ENCODE data around the gene MRPL52. TPM values are rescaled to one million over a fixed set of nuclear protein-coding genes. Genes with fewer than 3 reads are reported as not detected.
"Not testable (repeated sequence)": the region's sequence is repeated elsewhere in the genome, so short reads cannot be mapped to it uniquely, and the experiment has no call there.

Gene MRPL52
- total RNA-seq, 1 experiment from 2014 or later, result 71.3 TPM

DNA sequence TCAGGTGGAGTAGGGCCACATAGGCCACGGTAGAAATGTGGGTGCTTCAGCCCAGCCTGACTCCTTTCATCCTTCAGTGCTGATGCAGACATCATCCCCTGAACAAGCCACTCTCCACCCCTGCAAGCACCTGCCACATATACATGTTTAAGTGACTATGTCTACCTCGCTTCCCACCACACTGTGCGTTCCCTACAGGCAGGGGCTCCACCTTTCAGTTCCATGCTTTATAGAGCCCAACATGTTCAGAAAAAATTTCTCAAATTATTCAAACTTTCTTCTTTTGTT is 26.1 kb upstream of the MRPL52 start:
- no peak overlapping the region for H3K4me2 ChIP-seq (ENCODE audit: low read depth, low read length, poor library complexity, severe bottlenecking)
- no peak overlapping the region for H2AFZ ChIP-seq (ENCODE audit: low read length)
- H3K36me3 ChIP-seq (ENCODE audit: insufficient read depth, low read length), result no peaks in the 10 kb centered on the region
- H3K9me3 ChIP-seq (ENCODE audit: low read length), result no peaks in the 10 kb centered on the region
- no peak overlapping the region for H3K27ac ChIP-seq (ENCODE audit: low read length)
- H4K20me1 ChIP-seq (ENCODE audit: insufficient read depth, low read depth, low read length), result no peaks in the 10 kb centered on the region
- H3K79me2 ChIP-seq (ENCODE audit: low read length), result no peaks in the 10 kb centered on the region
- no peak overlapping the region for H3K9ac ChIP-seq (ENCODE audit: low read length)
- H3K9me2 ChIP-seq (replicated peaks; ENCODE audit: insufficient read depth, low read length), result no peaks in the 10 kb centered on the region
- H3K27me3 ChIP-seq (ENCODE audit: low read length), result no peaks in the 10 kb centered on the region
- no peak for DNase-seq
- peaks cover 21% of the 10 kb centered on the region for H3K4me1 ChIP-seq (ENCODE audit: low read length)
- H3K4me3 ChIP-seq (ENCODE audit: low read length), result no peak overlapping the region

- H3K9ac ChIP-seq (ENCODE audit: low read length); H3K36me3 ChIP-seq (ENCODE audit: insufficient read depth, low read length); H3K79me2 ChIP-seq (ENCODE audit: low read length); H3K27ac ChIP-seq (ENCODE audit: low read length); H3K27me3 ChIP-seq (ENCODE audit: low read length); H2AFZ ChIP-seq (ENCODE audit: low read length); H4K20me1 ChIP-seq (ENCODE audit: insufficient read depth, low read depth, low read length); H3K4me2 ChIP-seq (ENCODE audit: low read depth, low read length, poor library complexity, severe bottlenecking); DNase-seq; H3K4me3 ChIP-seq (ENCODE audit: low read length); H3K9me3 ChIP-seq (ENCODE audit: low read length); H3K9me2 ChIP-seq (replicated peaks; ENCODE audit: insufficient read depth, low read length): not testable (repeated sequence)
- H3K4me1 ChIP-seq (ENCODE audit: low read length), result peaks cover 21% of the 10 kb centered on the region
Measured at GRCh38 chr14:22805235-22805634, 24.5 kb upstream of the MRPL52 start.

GRCh38 chr14:22807432-22808087 is 22.1 kb upstream of the MRPL52 start:
- Histone ChIP-seq H3K79me2 (ENCODE audit: low read length) (no peaks in the 10 kb centered on the region), H3K4me3 (ENCODE audit: low read length) (no peak overlapping the region), H3K36me3 (ENCODE audit: insufficient read depth, low read length) (no peaks in the 10 kb centered on the region), H3K9me3 (ENCODE audit: low read length) (no peaks in the 10 kb centered on the region), H3K27ac (ENCODE audit: low read length) (no peak overlapping the region), H2AFZ (ENCODE audit: low read length) (no peak overlapping the region), H3K9me2 (replicated peaks; ENCODE audit: insufficient read depth, low read length) (no peaks in the 10 kb centered on the region), H4K20me1 (ENCODE audit: insufficient read depth, low read depth, low read length) (no peaks in the 10 kb centered on the region), H3K4me2 (ENCODE audit: low read depth, low read length, poor library complexity, severe bottlenecking) (no peak overlapping the region), H3K4me1 (ENCODE audit: low read length) (peaks cover 30% of the 10 kb centered on the region), H3K27me3 (ENCODE audit: low read length) (no peaks in the 10 kb centered on the region), H3K9ac (ENCODE audit: low read length) (no peak overlapping the region)
- no peak for DNase-seq

GRCh38 chr14:22808388-22809209 is 21.1 kb upstream of the MRPL52 start:
- no peak overlapping the region for H3K9ac ChIP-seq (ENCODE audit: low read length)
- no peak for DNase-seq
- no peaks in the 10 kb centered on the region for H3K9me2 ChIP-seq (replicated peaks; ENCODE audit: insufficient read depth, low read length)
- no peak overlapping the region for H3K27ac ChIP-seq (ENCODE audit: low read length)
- H3K27me3 ChIP-seq (ENCODE audit: low read length), result no peaks in the 10 kb centered on the region
- no peaks in the 10 kb centered on the region for H3K79me2 ChIP-seq (ENCODE audit: low read length)
- H3K36me3 ChIP-seq (ENCODE audit: insufficient read depth, low read length), result no peaks in the 10 kb centered on the region
- no peaks in the 10 kb centered on the region for H3K9me3 ChIP-seq (ENCODE audit: low read length)
- H4K20me1 ChIP-seq (ENCODE audit: insufficient read depth, low read depth, low read length), result no peaks in the 10 kb centered on the region
- H2AFZ ChIP-seq (ENCODE audit: low read length), result no peak overlapping the region
- no peak overlapping the region for H3K4me3 ChIP-seq (ENCODE audit: low read length)
- H3K4me1 ChIP-seq (ENCODE audit: low read length), result peaks cover 22% of the 10 kb centered on the region
- no peak overlapping the region for H3K4me2 ChIP-seq (ENCODE audit: low read depth, low read length, poor library complexity, severe bottlenecking)

- no peaks in the 10 kb centered on the region for H4K20me1 ChIP-seq (ENCODE audit: insufficient read depth, low read depth, low read length)
- no peaks in the 10 kb centered on the region for H3K79me2 ChIP-seq (ENCODE audit: low read length)
- H3K9me3 ChIP-seq (ENCODE audit: low read length), result no peaks in the 10 kb centered on the region
- no peaks in the 10 kb centered on the region for H3K36me3 ChIP-seq (ENCODE audit: insufficient read depth, low read length)
- no peak overlapping the region for H3K4me3 ChIP-seq (ENCODE audit: low read length)
- H3K4me2 ChIP-seq (ENCODE audit: low read depth, low read length, poor library complexity, severe bottlenecking), result no peak overlapping the region
- no peak overlapping the region for H3K27ac ChIP-seq (ENCODE audit: low read length)
- H3K9ac ChIP-seq (ENCODE audit: low read length), result no peak overlapping the region
- H2AFZ ChIP-seq (ENCODE audit: low read length), result no peak overlapping the region
- no peak for DNase-seq
- peaks cover 16% of the 10 kb centered on the region for H3K4me1 ChIP-seq (ENCODE audit: low read length)
- no peaks in the 10 kb centered on the region for H3K27me3 ChIP-seq (ENCODE audit: low read length)
- no peaks in the 10 kb centered on the region for H3K9me2 ChIP-seq (replicated peaks; ENCODE audit: insufficient read depth, low read length)
Measured at GRCh38 chr14:22811722-22812121, 18.0 kb upstream of the MRPL52 start.

DNA sequence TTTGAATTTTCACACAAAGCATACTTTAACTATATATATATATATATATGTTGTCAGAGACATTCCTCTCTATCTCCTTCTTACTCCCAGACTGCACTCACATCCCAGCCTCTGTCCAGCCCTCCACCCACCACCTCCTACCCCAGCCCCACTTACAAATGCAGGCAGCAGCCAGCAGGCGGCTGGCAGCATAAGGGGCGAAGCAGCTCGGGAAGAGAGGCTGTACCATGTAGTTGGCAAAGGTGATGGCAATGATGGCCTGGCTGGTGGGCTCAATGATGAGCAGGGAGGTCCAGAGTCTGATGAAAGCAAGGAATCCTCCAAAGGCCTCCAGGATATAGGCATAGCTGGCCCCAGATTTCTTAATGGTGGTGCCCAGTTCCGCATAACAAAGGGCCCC is 16.9 kb upstream of the MRPL52 start:
- Histone ChIP-seq H3K79me2 (ENCODE audit: low read length) (no peaks in the 10 kb centered on the region), H3K9ac (ENCODE audit: low read length) (no peak overlapping the region), H3K27ac (ENCODE audit: low read length) (no peak overlapping the region), H2AFZ (ENCODE audit: low read length) (no peak overlapping the region), H3K27me3 (ENCODE audit: low read length) (no peaks in the 10 kb centered on the region), H3K9me3 (ENCODE audit: low read length) (no peaks in the 10 kb centered on the region), H3K4me1 (ENCODE audit: low read length) (peaks cover 16% of the 10 kb centered on the region), H3K4me3 (ENCODE audit: low read length) (no peak overlapping the region), H3K36me3 (ENCODE audit: insufficient read depth, low read length) (no peaks in the 10 kb centered on the region), H3K4me2 (ENCODE audit: low read depth, low read length, poor library complexity, severe bottlenecking) (no peak overlapping the region), H4K20me1 (ENCODE audit: insufficient read depth, low read depth, low read length) (no peaks in the 10 kb centered on the region), H3K9me2 (replicated peaks; ENCODE audit: insufficient read depth, low read length) (no peaks in the 10 kb centered on the region)
- DNase-seq, result no peak

DNA sequence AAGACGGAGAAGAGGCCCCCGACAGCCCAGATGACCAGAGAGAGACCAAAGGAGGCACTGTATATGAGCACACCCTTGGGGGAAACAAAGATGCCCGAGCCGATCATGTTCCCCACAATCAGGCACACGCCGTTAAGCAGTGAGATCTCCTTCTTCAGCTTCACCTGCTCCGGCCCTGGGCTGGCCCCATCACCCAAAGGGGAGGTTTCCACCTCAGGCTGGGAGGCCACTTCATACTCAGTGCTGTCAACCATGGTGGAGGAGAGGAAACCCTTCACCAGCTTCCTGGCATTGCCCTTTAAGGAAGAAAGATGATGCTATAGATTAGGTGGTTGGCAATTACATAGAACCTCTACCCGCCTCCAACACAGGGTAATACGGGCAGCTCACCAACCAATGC is 16.5 kb upstream of the MRPL52 start:
- H3K36me3 ChIP-seq (ENCODE audit: insufficient read depth, low read length), result no peaks in the 10 kb centered on the region
- H3K79me2 ChIP-seq (ENCODE audit: low read length), result no peaks in the 10 kb centered on the region
- no peaks in the 10 kb centered on the region for H3K27me3 ChIP-seq (ENCODE audit: low read length)
- H3K27ac ChIP-seq (ENCODE audit: low read length), result no peak overlapping the region
- H2AFZ ChIP-seq (ENCODE audit: low read length), result no peak overlapping the region
- H3K4me2 ChIP-seq (ENCODE audit: low read depth, low read length, poor library complexity, severe bottlenecking), result no peak overlapping the region
- H4K20me1 ChIP-seq (ENCODE audit: insufficient read depth, low read depth, low read length), result no peaks in the 10 kb centered on the region
- no peak overlapping the region for H3K9ac ChIP-seq (ENCODE audit: low read length)
- no peak for DNase-seq
- H3K4me3 ChIP-seq (ENCODE audit: low read length), result no peak overlapping the region
- no peaks in the 10 kb centered on the region for H3K9me2 ChIP-seq (replicated peaks; ENCODE audit: insufficient read depth, low read length)
- peaks cover 16% of the 10 kb centered on the region for H3K4me1 ChIP-seq (ENCODE audit: low read length)
- no peaks in the 10 kb centered on the region for H3K9me3 ChIP-seq (ENCODE audit: low read length)

DNA sequence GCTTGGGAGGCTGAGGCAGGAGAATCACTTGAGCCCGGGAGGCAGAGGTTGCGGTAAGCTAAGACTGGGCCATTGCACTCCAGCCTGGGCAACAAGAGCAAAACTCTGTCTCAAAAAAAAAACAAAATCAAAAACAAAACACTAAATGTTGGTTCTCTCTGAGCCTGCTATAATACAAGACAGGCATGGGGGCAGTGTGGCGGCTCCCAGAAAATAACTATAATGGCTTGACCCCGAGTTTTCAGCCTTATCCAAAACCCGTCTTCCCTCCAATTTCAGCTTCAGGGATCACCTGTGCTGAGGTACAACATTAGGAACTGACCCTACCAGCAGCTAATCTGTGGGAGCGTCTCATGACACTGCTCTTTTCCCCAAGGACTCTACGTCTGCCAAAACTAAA is 15.3 kb upstream of the MRPL52 start:
- Histone ChIP-seq H3K9ac (ENCODE audit: low read length) (no peak overlapping the region), H3K4me1 (ENCODE audit: low read length) (peaks cover 16% of the 10 kb centered on the region)

More for the DNA sequence above, 15.3 kb upstream of the MRPL52 start:
- no peaks in the 10 kb centered on the region for H3K79me2 ChIP-seq (ENCODE audit: low read length)
- no peak overlapping the region for H3K4me2 ChIP-seq (ENCODE audit: low read depth, low read length, poor library complexity, severe bottlenecking)
- H3K4me3 ChIP-seq (ENCODE audit: low read length), result no peak overlapping the region
- H3K9me2 ChIP-seq (replicated peaks; ENCODE audit: insufficient read depth, low read length), result no peaks in the 10 kb centered on the region
- H3K9me3 ChIP-seq (ENCODE audit: low read length), result no peaks in the 10 kb centered on the region
- H2AFZ ChIP-seq (ENCODE audit: low read length), result no peak overlapping the region
- H3K36me3 ChIP-seq (ENCODE audit: insufficient read depth, low read length), result no peaks in the 10 kb centered on the region
- no peak for DNase-seq
- H3K27me3 ChIP-seq (ENCODE audit: low read length), result no peaks in the 10 kb centered on the region
- no peaks in the 10 kb centered on the region for H4K20me1 ChIP-seq (ENCODE audit: insufficient read depth, low read depth, low read length)
- H3K27ac ChIP-seq (ENCODE audit: low read length), result no peak overlapping the region

Data from Karpas-422 (cell line).